IPS DF 6.9 (cell line): ENCODE results near the gene SPINK14.
A peak's percentile ranks its signal among the peaks of the same experiment; 100 is the strongest.

Source experiments
- DNase-seq: peaks from one replicate; pipeline ENCODE4 v3.0.0-alpha.2; 2013; ENCODE audit warnings: low read depth, low spot score
- H3K27ac ChIP-seq: one replicate; pipeline ENCODE4 v1.5.1; 2013; ENCODE audit warnings: low read length, control low read depth
- H3K27me3 ChIP-seq: 2 replicates; pipeline ENCODE4 v1.6.1; 2013; ENCODE audit warnings: mild to moderate bottlenecking, low read length; ENCODE audit not compliant: control insufficient read depth, insufficient read depth
- H3K36me3 ChIP-seq: 2 replicates; pipeline ENCODE4 v1.6.1; 2013; ENCODE audit warnings: low read length; ENCODE audit not compliant: control insufficient read depth, insufficient read depth
- H3K4me1 ChIP-seq: 2 replicates; pipeline ENCODE4 v1.6.1; 2013; ENCODE audit warnings: low read length; ENCODE audit not compliant: control insufficient read depth, insufficient read depth
- H3K4me3 ChIP-seq: 2 replicates; pipeline ENCODE4 v1.5.1; 2013; ENCODE audit warnings: mild to moderate bottlenecking, low read length
- H3K9me3 ChIP-seq: 2 replicates; pipeline ENCODE4 v1.6.1; 2013; ENCODE audit warnings: low read length, inconsistent platforms; ENCODE audit not compliant: control insufficient read depth, insufficient read depth
- WGBS: extraction: QIAGEN DNeasy Blood & Tissue Kit; methylation state at CpG from one replicate; pipeline ENCODE4 v1.1.7; 2013; ENCODE audit warnings: mixed read lengths, missing lambda C conversion rate; ENCODE audit not compliant: insufficient read length, insufficient coverage; 5-methylcytosine and 5-hydroxymethylcytosine counted together

The SPINK14 gene

GRCh38 chr5:148156609-148157008 is 11.7 kb upstream of the SPINK14 start:
- no peaks in the 10 kb centered on the region for H3K4me1 ChIP-seq
- no peak for DNase-seq
- H3K4me3 ChIP-seq, result no peak overlapping the region
- no peak overlapping the region for H3K27ac ChIP-seq
- no peaks in the 10 kb centered on the region for H3K27me3 ChIP-seq
- H3K36me3 ChIP-seq, result no peaks in the 10 kb centered on the region
- no CpG with 5 or more reads among the region's 1 CpG for WGBS
- H3K9me3 ChIP-seq, result no peaks in the 10 kb centered on the region

GRCh38 chr5:148162038-148162437 is 6.3 kb upstream of the SPINK14 start:
- DNase-seq, result no peak
- H3K36me3 ChIP-seq, result no peaks in the 10 kb centered on the region
- no CpG with 5 or more reads among the region's 1 CpG for WGBS
- H3K27me3 ChIP-seq, result no peaks in the 10 kb centered on the region
- no peaks in the 10 kb centered on the region for H3K9me3 ChIP-seq
- no peak overlapping the region for H3K27ac ChIP-seq
- H3K4me3 ChIP-seq, result no peak overlapping the region
- H3K4me1 ChIP-seq, result no peaks in the 10 kb centered on the region

GRCh38 chr5:148163345-148163744 is 5.0 kb upstream of the SPINK14 start:
- H3K27ac ChIP-seq, result no peak overlapping the region
- no peaks in the 10 kb centered on the region for H3K4me1 ChIP-seq
- WGBS, result no CpG with 5 or more reads among the region's 1 CpG
- H3K9me3 ChIP-seq, result no peaks in the 10 kb centered on the region
- H3K36me3 ChIP-seq, result no peaks in the 10 kb centered on the region
- H3K27me3 ChIP-seq, result no peaks in the 10 kb centered on the region
- no peak overlapping the region for H3K4me3 ChIP-seq
- DNase-seq, result no peak

GRCh38 chr5:148166550-148167283 is 1.6 kb upstream of the SPINK14 start:
- H3K4me3 ChIP-seq, result no peak overlapping the region
- no CpG with 5 or more reads among the region's 4 CpGs for WGBS
- no peak overlapping the region for H3K27ac ChIP-seq
- no peaks in the 10 kb centered on the region for H3K36me3 ChIP-seq
- no peak for DNase-seq
- no peaks in the 10 kb centered on the region for H3K9me3 ChIP-seq
- H3K27me3 ChIP-seq, result no peaks in the 10 kb centered on the region
- no peaks in the 10 kb centered on the region for H3K4me1 ChIP-seq

GRCh38 chr5:148172377-148172776 is 4.0 kb downstream of the SPINK14 start:
- H3K27ac ChIP-seq, result no peak overlapping the region
- WGBS, result 100% methylated on average over 1 of the region's 2 CpGs
- no peaks in the 10 kb centered on the region for H3K36me3 ChIP-seq

GRCh38 chr5:148176480-148176879 is 8.1 kb downstream of the SPINK14 start:
- no peaks in the 10 kb centered on the region for H3K9me3 ChIP-seq
- H3K4me3 ChIP-seq, result no peak overlapping the region
- no peak overlapping the region for H3K27ac ChIP-seq
- no peak for DNase-seq
- H3K36me3 ChIP-seq, result no peaks in the 10 kb centered on the region
- WGBS, result no CpG with 5 or more reads among the region's 2 CpGs
- no peaks in the 10 kb centered on the region for H3K4me1 ChIP-seq
- H3K27me3 ChIP-seq, result 0 out of 2 replicates have a peak, but pooled peaks cover 1% of the 10 kb centered on the region

More at GRCh38 chr5:148172377-148172776, 4.0 kb downstream of the SPINK14 start:
- no peak for DNase-seq
- Histone ChIP-seq H3K4me3 (no peak overlapping the region), H3K27me3 (0 out of 2 replicates have a peak, but pooled peaks cover 1% of the 10 kb centered on the region), H3K9me3 (no peaks in the 10 kb centered on the region), H3K4me1 (no peaks in the 10 kb centered on the region)

GRCh38 chr5:148177207-148177606 is 8.9 kb downstream of the SPINK14 start:
- Histone ChIP-seq H3K4me3 (no peak overlapping the region), H3K9me3 (no peaks in the 10 kb centered on the region), H3K4me1 (no peaks in the 10 kb centered on the region), H3K27ac (no peak overlapping the region), H3K36me3 (no peaks in the 10 kb centered on the region), H3K27me3 (0 out of 2 replicates have a peak, but pooled peaks cover 1% of the 10 kb centered on the region)
- no peak for DNase-seq
- WGBS, result no CpG with 5 or more reads among the region's 1 CpG

GRCh38 chr5:148179234-148179824 is 11.0 kb downstream of the SPINK14 start:
- WGBS, result no CpG with 5 or more reads among the region's 3 CpGs
- H3K27me3 ChIP-seq, result 0 out of 2 replicates have a peak, but pooled peaks cover 1% of the 10 kb centered on the region
- H3K4me3 ChIP-seq, result no peak overlapping the region
- H3K36me3 ChIP-seq, result no peaks in the 10 kb centered on the region
- H3K27ac ChIP-seq, result no peak overlapping the region
- peak; percentile 18 for DNase-seq
- H3K4me1 ChIP-seq, result no peaks in the 10 kb centered on the region
- no peaks in the 10 kb centered on the region for H3K9me3 ChIP-seq

- no peak for DNase-seq
Observed at GRCh38 chr5:148186248-148187003, 18.1 kb downstream of the SPINK14 start.

GRCh38 chr5:148191010-148191409 is 22.7 kb downstream of the SPINK14 start:
- WGBS, result no CpG with 5 or more reads among the region's 1 CpG
- no peak overlapping the region for H3K4me3 ChIP-seq
- H3K27me3 ChIP-seq, result no peaks in the 10 kb centered on the region
- H3K9me3 ChIP-seq, result no peaks in the 10 kb centered on the region
- H3K4me1 ChIP-seq, result no peaks in the 10 kb centered on the region
- no peaks in the 10 kb centered on the region for H3K36me3 ChIP-seq
- H3K27ac ChIP-seq, result no peak overlapping the region
- no peak for DNase-seq

More at GRCh38 chr5:148186248-148187003, 18.1 kb downstream of the SPINK14 start:
- Histone ChIP-seq H3K4me1 (no peaks in the 10 kb centered on the region), H3K36me3 (no peaks in the 10 kb centered on the region), H3K27ac (no peak overlapping the region), H3K27me3 (no peaks in the 10 kb centered on the region), H3K4me3 (no peak overlapping the region), H3K9me3 (no peaks in the 10 kb centered on the region)
- no CpG with 5 or more reads among the region's 3 CpGs for WGBS
